GM12873 (cell line): ENCODE results near the gene HOXA11.

ENCODE experiments used
- CTCF ChIP-seq: IDR thresholded peaks from 2 replicates; pipeline ENCODE4 v1.5.1; 2012; ENCODE audit warnings: low read depth, mild to moderate bottlenecking, moderate library complexity, low read length, control low read depth; ENCODE audit not compliant: insufficient read depth; ENCODE audit errors: missing control alignments

The HOXA11 gene

GRCh38 chr7:27143950-27144780 is 40.9 kb downstream of the HOXA11 start:
- no peak for TF ChIP-seq CTCF

- TF ChIP-seq CTCF = no peak
Observed at GRCh38 chr7:27143023-27143949, 41.7 kb downstream of the HOXA11 start, which contains the start of gene HOXA5. HOXA5 (minus strand) TSS chr7:27143681; CDS start chr7:27143607, 74 bp downstream.

GRCh38 chr7:27142580-27143022 is 42.4 kb downstream of the HOXA11 start:
- TF ChIP-seq CTCF = no peak

GRCh38 chr7:27141923-27142579 is 43.0 kb downstream of the HOXA11 start:
- TF ChIP-seq CTCF = no peak

- TF ChIP-seq CTCF = no peak
Observed at GRCh38 chr7:27141137-27141922, 43.7 kb downstream of the HOXA11 start.

GRCh38 chr7:27140126-27140857 is 44.7 kb downstream of the HOXA11 start:
- no peak for TF ChIP-seq CTCF
